H1 (cell line): ENCODE data around the gene MEGF9. TPM values are rescaled to one million over a fixed set of nuclear protein-coding genes. Genes with fewer than 3 reads are reported as not detected.

Experiments used
- E2F6 ChIP-seq: IDR thresholded peaks from 2 replicates; pipeline ENCODE4 v1.6.1; 2012; ENCODE audit warnings: inconsistent platforms
- KDM1A ChIP-seq: fragments of 200-600, 300-600 bp; sonication (generic); IDR thresholded peaks from 2 replicates; pipeline ENCODE4 v1.7.1; 2016; ENCODE audit warnings: mild to moderate bottlenecking, low read length, borderline replicate concordance
- TAF1 ChIP-seq: IDR thresholded peaks from 2 replicates; pipeline ENCODE4 v1.6.1; 2011; ENCODE audit warnings: mild to moderate bottlenecking, low read depth, low read length
- USF2 ChIP-seq: IDR thresholded peaks from 2 replicates; pipeline ENCODE4 v1.6.1; 2011; ENCODE audit warnings: low read length, improper control_type of control experiment
- polyA plus RNA-seq, 7 experiments: library from polyadenylated mRNA; depleted of rRNA in 3 of 7; stranded (reverse) in 5 of 7; unstranded in 2 of 7; fragments of >200 nt in 5 of 7; fragments of 200-250 nt in 2 of 7; gene quantifications; 1 replicate in 5 of 7; 2 replicates in 1 of 7; 4 replicates in 1 of 7; pipeline versions ENCODE4 v1.2.1 to v1.2.3, GENCODE V29; 2011 to 2013; ENCODE audit warnings: missing spikeins in 2 of 7, mixed read lengths in 2 of 7
- total RNA-seq: library from RNA; stranded (reverse); fragmentation: NEBNext Ultra II Directional; extraction: Animal tissue kit (Norgen Biotek cat#: 25700); gene quantifications from 2 replicates; pipeline ENCODE4 v1.2.1, GENCODE V29; 2021

Gene MEGF9
- total and polyA plus RNA-seq, 2 of the 8 experiments (the other 6 are each of a cell fraction or from before 2014, with no cell fraction given) = 0.45 to 1.8 TPM

- TF ChIP-seq USF2 (no peak), KDM1A (no peak), E2F6 (no peak), TAF1 (no peak)
These were observed 63.9 kb downstream of the MEGF9 start (continued) for GRCh38 chr9:120650352-120650751.
